B cell (primary cell): ENCODE data around the gene LRRC8A.

ENCODE experiments used
- EZH2 ChIP-seq: IDR thresholded peaks from 2 replicates; pipeline ENCODE4 v1.6.1; 2012; ENCODE audit warnings: borderline replicate concordance, low read depth, mild to moderate bottlenecking, moderate library complexity, low read length; ENCODE audit not compliant: insufficient read depth, poor library complexity, severe bottlenecking
- TF ChIP-seq, protein P1 (sequence below): fragments of 200-600 bp; IDR thresholded peaks from one replicate; pipeline ENCODE4 v1.8.0; 2022; ENCODE audit warnings: antibody characterized with exemption, mild to moderate bottlenecking

GRCh38 chr9:128845186-128845931 is 36.6 kb upstream of the LRRC8A start:
- TF ChIP-seq, protein P1, sequence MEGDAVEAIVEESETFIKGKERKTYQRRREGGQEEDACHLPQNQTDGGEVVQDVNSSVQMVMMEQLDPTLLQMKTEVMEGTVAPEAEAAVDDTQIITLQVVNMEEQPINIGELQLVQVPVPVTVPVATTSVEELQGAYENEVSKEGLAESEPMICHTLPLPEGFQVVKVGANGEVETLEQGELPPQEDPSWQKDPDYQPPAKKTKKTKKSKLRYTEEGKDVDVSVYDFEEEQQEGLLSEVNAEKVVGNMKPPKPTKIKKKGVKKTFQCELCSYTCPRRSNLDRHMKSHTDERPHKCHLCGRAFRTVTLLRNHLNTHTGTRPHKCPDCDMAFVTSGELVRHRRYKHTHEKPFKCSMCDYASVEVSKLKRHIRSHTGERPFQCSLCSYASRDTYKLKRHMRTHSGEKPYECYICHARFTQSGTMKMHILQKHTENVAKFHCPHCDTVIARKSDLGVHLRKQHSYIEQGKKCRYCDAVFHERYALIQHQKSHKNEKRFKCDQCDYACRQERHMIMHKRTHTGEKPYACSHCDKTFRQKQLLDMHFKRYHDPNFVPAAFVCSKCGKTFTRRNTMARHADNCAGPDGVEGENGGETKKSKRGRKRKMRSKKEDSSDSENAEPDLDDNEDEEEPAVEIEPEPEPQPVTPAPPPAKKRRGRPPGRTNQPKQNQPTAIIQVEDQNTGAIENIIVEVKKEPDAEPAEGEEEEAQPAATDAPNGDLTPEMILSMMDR = no peak
- no peak for TF ChIP-seq EZH2
